GM18505 (cell line): ENCODE measurements around the gene SH3TC1.

Experiments
- ATAC-seq: cut with Tn5 transposase; IDR thresholded peaks from one replicate; pipeline ENCODE4 v1.9.1; 2021; ENCODE audit not compliant: unreplicated experiment
- POLR2A ChIP-seq: IDR thresholded peaks from 4 replicates; pipeline ENCODE4 v1.6.1; 2011; ENCODE audit warnings: borderline replicate concordance; ENCODE audit not compliant: insufficient read depth, insufficient read length; ENCODE audit errors: extremely low read depth

Gene SH3TC1

GRCh38 chr4:8282134-8282641 lies 83.1 kb downstream of the SH3TC1 start:
- ATAC-seq = no peak
- TF ChIP-seq POLR2A = no peak

- ATAC-seq = no peak
- no peak for TF ChIP-seq POLR2A
Observed at GRCh38 chr4:8282742-8283141, 83.7 kb downstream of the SH3TC1 start.

- TF ChIP-seq POLR2A = no peak
- ATAC-seq = no peak
Observed at GRCh38 chr4:8283161-8283560, 84.1 kb downstream of the SH3TC1 start.

- TF ChIP-seq POLR2A = no peak
- ATAC-seq = no peak
Observed at GRCh38 chr4:8283631-8284121, 84.6 kb downstream of the SH3TC1 start.

GRCh38 chr4:8284391-8284790 lies 85.3 kb downstream of the SH3TC1 start:
- TF ChIP-seq POLR2A = no peak
- ATAC-seq = no peak

- TF ChIP-seq POLR2A = no peak
Observed at GRCh38 chr4:8285143-8285975, 86.3 kb downstream of the SH3TC1 start.

GRCh38 chr4:8285976-8286718 lies 87.1 kb downstream of the SH3TC1 start:
- TF ChIP-seq POLR2A = no peak
- no peak for ATAC-seq

More at GRCh38 chr4:8285143-8285975, 86.3 kb downstream of the SH3TC1 start:
- no peak for ATAC-seq

- no peak for TF ChIP-seq POLR2A
- ATAC-seq = no peak
Observed at GRCh38 chr4:8286719-8287342, 87.7 kb downstream of the SH3TC1 start.

GRCh38 chr4:8287343-8288280 lies 88.5 kb downstream of the SH3TC1 start:
- no peak for ATAC-seq
- no peak for TF ChIP-seq POLR2A

- no peak for TF ChIP-seq POLR2A
- ATAC-seq = no peak
Observed at GRCh38 chr4:8289151-8289750, 90.2 kb downstream of the SH3TC1 start.

- TF ChIP-seq POLR2A = no peak
Observed at GRCh38 chr4:8289956-8290700, 91.0 kb downstream of the SH3TC1 start.

GRCh38 chr4:8290701-8290970 lies 91.5 kb downstream of the SH3TC1 start:
- no peak for ATAC-seq
- no peak for TF ChIP-seq POLR2A

More at GRCh38 chr4:8289956-8290700, 91.0 kb downstream of the SH3TC1 start:
- ATAC-seq = no peak
